Measurements from ENCODE around the gene TCEA3. TPM values are rescaled to one million over a fixed set of nuclear protein-coding genes. Genes with fewer than 3 reads are reported as not detected.

The TCEA3 gene
- total RNA-seq, 1 experiment from 2014 or later, result 0.37 TPM

GRCh38 chr1:23451441-23451840 is 26.9 kb upstream of the TCEA3 start (continued):
- TF ChIP-seq, protein P1, sequence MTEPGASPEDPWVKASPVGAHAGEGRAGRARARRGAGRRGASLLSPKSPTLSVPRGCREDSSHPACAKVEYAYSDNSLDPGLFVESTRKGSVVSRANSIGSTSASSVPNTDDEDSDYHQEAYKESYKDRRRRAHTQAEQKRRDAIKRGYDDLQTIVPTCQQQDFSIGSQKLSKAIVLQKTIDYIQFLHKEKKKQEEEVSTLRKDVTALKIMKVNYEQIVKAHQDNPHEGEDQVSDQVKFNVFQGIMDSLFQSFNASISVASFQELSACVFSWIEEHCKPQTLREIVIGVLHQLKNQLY (CRISPR knock-in tag; IDR thresholded peaks at IDR 0.05), result no peak
- TF ChIP-seq CBFB (CRISPR knock-in tag; IDR thresholded peaks at IDR 0.05; ENCODE audit: low read depth) (no peak), RORB (CRISPR knock-in tag; IDR thresholded peaks at IDR 0.05) (no peak)
- TF ChIP-seq, protein P2, sequence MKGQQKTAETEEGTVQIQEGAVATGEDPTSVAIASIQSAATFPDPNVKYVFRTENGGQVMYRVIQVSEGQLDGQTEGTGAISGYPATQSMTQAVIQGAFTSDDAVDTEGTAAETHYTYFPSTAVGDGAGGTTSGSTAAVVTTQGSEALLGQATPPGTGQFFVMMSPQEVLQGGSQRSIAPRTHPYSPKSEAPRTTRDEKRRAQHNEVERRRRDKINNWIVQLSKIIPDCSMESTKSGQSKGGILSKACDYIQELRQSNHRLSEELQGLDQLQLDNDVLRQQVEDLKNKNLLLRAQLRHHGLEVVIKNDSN (CRISPR knock-in tag; IDR thresholded peaks at IDR 0.05), result no peak

DNA sequence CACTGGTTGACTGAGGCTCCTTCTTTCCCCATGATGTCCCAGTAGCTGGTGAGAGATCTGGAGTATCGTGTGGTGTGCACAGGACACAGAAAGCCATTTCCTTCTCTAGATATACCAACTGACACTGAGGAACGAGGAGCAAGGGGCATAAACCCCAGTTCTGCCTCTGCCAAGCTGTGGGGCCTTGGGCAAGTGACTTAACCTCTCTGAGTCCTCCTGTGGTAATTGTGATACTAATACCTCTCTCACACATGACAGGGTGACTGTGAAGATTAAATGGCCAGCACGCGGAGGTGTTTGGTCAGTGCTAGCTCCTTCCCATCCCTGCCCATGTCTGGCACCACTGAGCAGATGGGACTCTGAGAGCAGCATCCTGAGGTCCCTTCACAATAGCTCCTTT is 26.3 kb upstream of the TCEA3 start:
- no peak for TF ChIP-seq CREB1 (CRISPR knock-in tag; IDR thresholded peaks at IDR 0.05)
- TF ChIP-seq, protein P3, sequence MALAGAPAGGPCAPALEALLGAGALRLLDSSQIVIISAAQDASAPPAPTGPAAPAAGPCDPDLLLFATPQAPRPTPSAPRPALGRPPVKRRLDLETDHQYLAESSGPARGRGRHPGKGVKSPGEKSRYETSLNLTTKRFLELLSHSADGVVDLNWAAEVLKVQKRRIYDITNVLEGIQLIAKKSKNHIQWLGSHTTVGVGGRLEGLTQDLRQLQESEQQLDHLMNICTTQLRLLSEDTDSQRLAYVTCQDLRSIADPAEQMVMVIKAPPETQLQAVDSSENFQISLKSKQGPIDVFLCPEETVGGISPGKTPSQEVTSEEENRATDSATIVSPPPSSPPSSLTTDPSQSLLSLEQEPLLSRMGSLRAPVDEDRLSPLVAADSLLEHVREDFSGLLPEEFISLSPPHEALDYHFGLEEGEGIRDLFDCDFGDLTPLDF (CRISPR knock-in tag; IDR thresholded peaks at IDR 0.05), result no peak
- H3K27ac Mint-ChIP-seq, result no peak overlapping the region
- peaks cover 6% of the 10 kb centered on the region for H3K36me3 Mint-ChIP-seq
- no peak for ATAC-seq
- POLR2A ChIA-PET, result no interaction called here
- H3K27me3 Mint-ChIP-seq (ENCODE audit: low read depth), result no peaks in the 10 kb centered on the region
- H3K4me3 Mint-ChIP-seq, result no peak overlapping the region
- no peaks in the 10 kb centered on the region for H3K4me1 Mint-ChIP-seq
- H3K9me3 Mint-ChIP-seq, result no peaks in the 10 kb centered on the region
- CTCF ChIA-PET, result interaction anchor here (1.2 to 1.8 kb wide), 2 partner anchors 32 to 46 kb away, joined by 3 to 6 read pairs; no protein-coding TSS in a partner anchor
- no peak for DNase-seq (ENCODE audit: low spot score)

- H3K27me3 Mint-ChIP-seq (ENCODE audit: low read depth), result no peaks in the 10 kb centered on the region
- ChIA-PET CTCF (interaction anchor here (1.1 to 1.4 kb wide), 2 partner anchors 46 to 47 kb away, joined by 4 to 5 read pairs; no protein-coding TSS in a partner anchor), POLR2A (no interaction called here)
- H3K27ac Mint-ChIP-seq, result no peak overlapping the region
- peaks cover 6% of the 10 kb centered on the region for H3K36me3 Mint-ChIP-seq
- no peak for ATAC-seq
- TF ChIP-seq, protein P4, sequence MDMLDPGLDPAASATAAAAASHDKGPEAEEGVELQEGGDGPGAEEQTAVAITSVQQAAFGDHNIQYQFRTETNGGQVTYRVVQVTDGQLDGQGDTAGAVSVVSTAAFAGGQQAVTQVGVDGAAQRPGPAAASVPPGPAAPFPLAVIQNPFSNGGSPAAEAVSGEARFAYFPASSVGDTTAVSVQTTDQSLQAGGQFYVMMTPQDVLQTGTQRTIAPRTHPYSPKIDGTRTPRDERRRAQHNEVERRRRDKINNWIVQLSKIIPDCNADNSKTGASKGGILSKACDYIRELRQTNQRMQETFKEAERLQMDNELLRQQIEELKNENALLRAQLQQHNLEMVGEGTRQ (CRISPR knock-in tag; IDR thresholded peaks at IDR 0.05), result no peak
- no peak for TF ChIP-seq ZNF138 (CRISPR knock-in tag; conservative IDR thresholded peaks at IDR 0.05)
- TF ChIP-seq FOXJ3 (CRISPR knock-in tag; IDR thresholded peaks at IDR 0.05; ENCODE audit: borderline replicate concordance), result no peak
- TF ChIP-seq ARID4B (CRISPR knock-in tag; IDR thresholded peaks at IDR 0.05; ENCODE audit: borderline replicate concordance), result no peak
- TF ChIP-seq SOX15 (CRISPR knock-in tag; IDR thresholded peaks at IDR 0.05), result no peak
- no peak for TF ChIP-seq MXD4 (CRISPR knock-in tag; IDR thresholded peaks at IDR 0.05; ENCODE audit: borderline replicate concordance)
- TF ChIP-seq CBFB (CRISPR knock-in tag; IDR thresholded peaks at IDR 0.05; ENCODE audit: low read depth), result no peak
- no peak for TF ChIP-seq MYBL2 (CRISPR knock-in tag; IDR thresholded peaks at IDR 0.05)
- TF ChIP-seq ZNF396 (CRISPR knock-in tag; IDR thresholded peaks at IDR 0.05; ENCODE audit: borderline replicate concordance), result no peak
- TF ChIP-seq SMAD4 (CRISPR knock-in tag; IDR thresholded peaks at IDR 0.05), result no peak
- no peak for TF ChIP-seq ERG (CRISPR knock-in tag; IDR thresholded peaks at IDR 0.05)
- no peak for DNase-seq (ENCODE audit: low spot score)
- no peak overlapping the region for H3K4me3 Mint-ChIP-seq
- H3K9me3 Mint-ChIP-seq, result no peaks in the 10 kb centered on the region
- H3K4me1 Mint-ChIP-seq, result no peaks in the 10 kb centered on the region
These were observed 25.4 kb upstream of the TCEA3 start for GRCh38 chr1:23449958-23450357.
